ENCODE measurements around the gene GCM1. TPM values are rescaled to one million over a fixed set of nuclear protein-coding genes. Genes with fewer than 3 reads are reported as not detected.

Gene GCM1, protein sequence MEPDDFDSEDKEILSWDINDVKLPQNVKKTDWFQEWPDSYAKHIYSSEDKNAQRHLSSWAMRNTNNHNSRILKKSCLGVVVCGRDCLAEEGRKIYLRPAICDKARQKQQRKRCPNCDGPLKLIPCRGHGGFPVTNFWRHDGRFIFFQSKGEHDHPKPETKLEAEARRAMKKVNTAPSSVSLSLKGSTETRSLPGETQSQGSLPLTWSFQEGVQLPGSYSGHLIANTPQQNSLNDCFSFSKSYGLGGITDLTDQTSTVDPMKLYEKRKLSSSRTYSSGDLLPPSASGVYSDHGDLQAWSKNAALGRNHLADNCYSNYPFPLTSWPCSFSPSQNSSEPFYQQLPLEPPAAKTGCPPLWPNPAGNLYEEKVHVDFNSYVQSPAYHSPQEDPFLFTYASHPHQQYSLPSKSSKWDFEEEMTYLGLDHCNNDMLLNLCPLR
- total RNA-seq = 0.29 and 0.34 TPM in 2 replicates

DNA sequence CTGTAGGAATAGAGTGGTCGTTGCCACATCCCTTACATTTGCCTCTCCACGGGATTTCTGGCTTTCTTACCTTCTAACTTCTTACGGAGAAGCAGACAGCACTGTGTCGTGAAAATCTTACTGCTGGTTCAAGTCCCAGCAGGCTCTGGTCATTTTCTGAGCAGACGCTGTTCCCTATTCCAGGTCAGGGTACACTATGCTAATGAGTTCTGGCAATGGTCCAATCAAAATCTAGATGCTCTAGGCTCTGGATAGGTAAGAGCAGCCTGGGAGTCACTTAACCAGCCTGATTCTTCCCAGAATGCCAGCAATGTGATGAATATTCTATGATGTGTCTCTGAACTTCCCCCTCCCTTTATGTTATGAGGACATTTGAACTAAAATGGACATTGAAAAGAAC is at the start of gene GCM1:
GCM1 (minus strand) TSS at position 158 of the 400 bp plus-strand sequence. CDS start 3,209 bp downstream, outside the sequence.
- intact Hi-C loops (cut with micrococcal nuclease) = no loop called here
- TF ChIP-seq, protein P1, sequence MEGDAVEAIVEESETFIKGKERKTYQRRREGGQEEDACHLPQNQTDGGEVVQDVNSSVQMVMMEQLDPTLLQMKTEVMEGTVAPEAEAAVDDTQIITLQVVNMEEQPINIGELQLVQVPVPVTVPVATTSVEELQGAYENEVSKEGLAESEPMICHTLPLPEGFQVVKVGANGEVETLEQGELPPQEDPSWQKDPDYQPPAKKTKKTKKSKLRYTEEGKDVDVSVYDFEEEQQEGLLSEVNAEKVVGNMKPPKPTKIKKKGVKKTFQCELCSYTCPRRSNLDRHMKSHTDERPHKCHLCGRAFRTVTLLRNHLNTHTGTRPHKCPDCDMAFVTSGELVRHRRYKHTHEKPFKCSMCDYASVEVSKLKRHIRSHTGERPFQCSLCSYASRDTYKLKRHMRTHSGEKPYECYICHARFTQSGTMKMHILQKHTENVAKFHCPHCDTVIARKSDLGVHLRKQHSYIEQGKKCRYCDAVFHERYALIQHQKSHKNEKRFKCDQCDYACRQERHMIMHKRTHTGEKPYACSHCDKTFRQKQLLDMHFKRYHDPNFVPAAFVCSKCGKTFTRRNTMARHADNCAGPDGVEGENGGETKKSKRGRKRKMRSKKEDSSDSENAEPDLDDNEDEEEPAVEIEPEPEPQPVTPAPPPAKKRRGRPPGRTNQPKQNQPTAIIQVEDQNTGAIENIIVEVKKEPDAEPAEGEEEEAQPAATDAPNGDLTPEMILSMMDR (IDR thresholded peaks at IDR 0.05) = no peak
- Mint-ChIP-seq H3K27me3 (peaks cover 2% of the 10 kb centered on the region), H3K9me3 (no peaks in the 10 kb centered on the region), H3K4me1 (no peaks in the 10 kb centered on the region), H3K4me3 (no peak within 1 kb of the TSS), H3K36me3 (ENCODE audit: low read depth) (no peaks in the 10 kb centered on the region), H3K27ac (no peak within 1 kb of the TSS)
- POLR2A ChIA-PET = no interaction called here
- DNase-seq = no peak
- no peak for ATAC-seq (ENCODE audit: low read depth)
- CTCF ChIA-PET = no interaction called here

DNA sequence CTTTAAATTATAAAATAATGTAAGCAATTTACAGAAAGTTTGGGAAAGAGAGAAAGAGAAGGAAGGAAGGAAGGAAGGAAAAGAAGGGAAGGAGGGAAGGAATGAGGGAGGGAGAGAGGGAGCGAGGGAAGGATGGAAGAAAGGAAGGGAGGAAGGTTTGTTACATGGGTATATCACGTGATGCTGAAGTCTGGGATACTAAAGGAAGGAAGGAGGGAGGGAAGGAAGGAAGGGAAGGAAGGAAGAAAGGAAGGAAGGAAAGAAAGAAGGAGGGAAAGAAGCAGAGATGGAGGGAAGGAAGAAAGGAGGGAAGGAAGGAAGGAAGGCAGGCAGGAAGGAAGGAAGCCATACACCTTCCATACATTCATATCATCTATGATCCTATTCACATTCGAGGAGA is 48.9 kb upstream of the GCM1 start:
- Mint-ChIP-seq H3K27ac (peak overlapping the region; percentile 47), H3K4me3 (no peak overlapping the region)

DNA sequence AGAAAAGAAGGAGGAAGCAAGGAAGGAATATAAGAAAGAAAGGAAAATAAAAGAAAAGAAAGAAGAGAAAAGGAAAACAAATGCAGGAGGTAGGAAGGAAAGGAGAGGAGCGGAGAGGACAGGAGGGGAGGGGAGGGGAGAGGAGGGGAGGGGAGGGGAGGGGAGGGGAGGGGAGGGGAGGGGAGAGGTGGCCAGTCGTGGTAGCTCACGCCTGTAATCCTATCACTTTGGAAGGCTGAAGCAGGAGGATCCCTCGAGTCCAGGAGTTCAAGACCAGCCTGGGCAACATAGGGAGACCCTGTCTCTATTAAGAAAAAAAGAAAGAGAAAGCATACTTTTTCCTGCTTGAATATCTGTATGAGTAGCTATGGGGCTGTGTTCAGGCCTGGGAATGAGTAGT is 46.4 kb upstream of the GCM1 start:
- CTCF ChIA-PET = interaction anchor here (1.1 kb wide), 1 partner anchor 22 kb away, joined by 3 read pairs; no protein-coding TSS in a partner anchor
- Mint-ChIP-seq H3K27me3 (no peaks in the 10 kb centered on the region), H3K4me1 (peaks cover 63% of the 10 kb centered on the region), H3K36me3 (ENCODE audit: low read depth) (no peaks in the 10 kb centered on the region), H3K27ac (peak overlapping the region; percentile 63), H3K9me3 (no peaks in the 10 kb centered on the region), H3K4me3 (no peak overlapping the region)
- DNase-seq (no peak), ATAC-seq (ENCODE audit: low read depth) (no peak)
- intact Hi-C loops (cut with micrococcal nuclease) = no loop called here
- TF ChIP-seq, protein P1 (IDR thresholded peaks at IDR 0.05) = no peak
- POLR2A ChIA-PET = interaction anchor here (1.4 kb wide), 1 partner anchor 49 kb away, joined by 4 read pairs; no protein-coding TSS in a partner anchor

More for the DNA sequence above, 48.9 kb upstream of the GCM1 start:
- no peaks in the 10 kb centered on the region for H3K27me3 Mint-ChIP-seq
- no peaks in the 10 kb centered on the region for H3K9me3 Mint-ChIP-seq
- ATAC-seq (ENCODE audit: low read depth) (no peak), DNase-seq (no peak)
- TF ChIP-seq, protein P1 (IDR thresholded peaks at IDR 0.05) = no peak
- POLR2A ChIA-PET = no interaction called here
- no peaks in the 10 kb centered on the region for H3K36me3 Mint-ChIP-seq (ENCODE audit: low read depth)
- CTCF ChIA-PET = no interaction called here
- intact Hi-C loops (cut with micrococcal nuclease) = no loop called here
- H3K4me1 Mint-ChIP-seq = peaks cover 80% of the 10 kb centered on the region

DNA sequence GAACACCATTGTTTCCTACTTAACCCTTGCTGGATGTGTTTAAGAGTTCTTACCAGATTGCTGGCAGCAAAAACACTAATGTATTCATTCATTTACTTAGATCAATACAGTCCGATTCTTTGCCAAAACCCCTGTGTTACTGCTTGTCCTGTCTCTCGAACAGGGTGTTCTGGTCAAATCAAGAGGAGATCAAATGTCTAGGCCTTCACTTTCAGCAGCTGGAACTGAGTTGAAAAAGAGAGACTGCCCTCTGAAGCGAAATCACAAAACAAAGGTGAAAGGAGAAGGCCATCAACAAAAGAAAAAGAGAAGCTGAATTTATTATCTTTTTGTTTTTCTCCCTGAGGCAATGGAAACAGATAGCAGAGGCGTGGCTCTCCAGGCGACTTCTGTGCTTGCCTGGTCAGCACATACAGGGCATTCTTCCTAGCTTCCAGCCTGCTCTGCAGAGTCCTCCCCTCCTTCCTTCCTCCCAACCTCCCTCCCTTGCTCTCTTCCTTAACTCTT is 44.1 kb upstream of the GCM1 start:
- DNase-seq = no peak
- POLR2A ChIA-PET = no interaction called here
- Mint-ChIP-seq H3K36me3 (ENCODE audit: low read depth) (no peaks in the 10 kb centered on the region), H3K9me3 (no peaks in the 10 kb centered on the region), H3K27ac (peak overlapping the region; percentile 13), H3K4me3 (no peak overlapping the region), H3K4me1 (peaks cover 53% of the 10 kb centered on the region), H3K27me3 (no peaks in the 10 kb centered on the region)
- TF ChIP-seq, protein P1 (IDR thresholded peaks at IDR 0.05) = no peak
- intact Hi-C loops (cut with micrococcal nuclease) = no loop called here
- CTCF ChIA-PET = interaction anchor here (1.4 kb wide), 1 partner anchor 54 kb away, joined by 3 read pairs; no protein-coding TSS in a partner anchor
- ATAC-seq (ENCODE audit: low read depth) = no peak

DNA sequence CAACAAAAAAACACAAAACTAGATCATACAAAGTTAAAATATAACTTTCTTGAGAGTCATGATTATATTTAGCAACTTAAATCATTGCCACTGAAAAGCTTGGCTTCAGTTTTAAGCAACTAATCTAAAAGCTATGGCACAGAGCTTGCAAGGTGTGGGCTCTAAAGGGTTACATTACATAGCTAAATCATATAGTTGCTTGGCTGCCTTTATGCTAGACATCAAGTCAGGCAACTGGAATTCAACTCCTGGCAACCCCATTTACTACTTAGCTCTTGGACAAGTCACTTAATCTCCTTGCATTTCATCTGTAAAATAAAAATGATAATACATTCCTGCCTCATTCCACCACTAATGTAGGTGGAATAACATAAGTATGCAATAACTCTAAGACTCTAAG is 40.9 kb upstream of the GCM1 start:
- Mint-ChIP-seq H3K36me3 (ENCODE audit: low read depth) (no peaks in the 10 kb centered on the region), H3K9me3 (no peaks in the 10 kb centered on the region), H3K4me3 (no peak overlapping the region), H3K27ac (no peak overlapping the region), H3K27me3 (no peaks in the 10 kb centered on the region), H3K4me1 (peaks cover 48% of the 10 kb centered on the region)
- DNase-seq (no peak), ATAC-seq (ENCODE audit: low read depth) (no peak)
- intact Hi-C loops (cut with micrococcal nuclease) = no loop called here
- ChIA-PET CTCF (interaction anchor here (1.4 to 2.0 kb wide), 2 partner anchors 15 to 105 kb away, joined by 4 to 5 read pairs; no protein-coding TSS in a partner anchor), POLR2A (interaction anchor here (0.7 to 2.3 kb wide), 6 partner anchors 15 to 170 kb away, joined by 3 to 12 read pairs (median 4); no protein-coding TSS in a partner anchor)
- TF ChIP-seq, protein P1 (IDR thresholded peaks at IDR 0.05) = no peak
